HG03045 (cell line): ENCODE results near the gene AFF2.
"Not testable (repeated sequence)": the region's sequence is repeated elsewhere in the genome, so short reads cannot be mapped to it uniquely, and the experiment has no call there.

Source experiments
- ATAC-seq: cut with Tn5 transposase; IDR thresholded peaks from one replicate; pipeline ENCODE4 v1.9.1; 2021; ENCODE audit warnings: mild to moderate bottlenecking, moderate library complexity; ENCODE audit not compliant: unreplicated experiment

The AFF2 gene

GRCh38 chrX:148632444-148632843 lies 132.0 kb downstream of the AFF2 start:
- ATAC-seq: no peak

- no peak for ATAC-seq
Measured at GRCh38 chrX:148633218-148633908, 132.9 kb downstream of the AFF2 start.

GRCh38 chrX:148634591-148634990 lies 134.2 kb downstream of the AFF2 start:
- ATAC-seq: no peak

GRCh38 chrX:148643460-148643859 lies 143.0 kb downstream of the AFF2 start:
- no peak for ATAC-seq

DNA sequence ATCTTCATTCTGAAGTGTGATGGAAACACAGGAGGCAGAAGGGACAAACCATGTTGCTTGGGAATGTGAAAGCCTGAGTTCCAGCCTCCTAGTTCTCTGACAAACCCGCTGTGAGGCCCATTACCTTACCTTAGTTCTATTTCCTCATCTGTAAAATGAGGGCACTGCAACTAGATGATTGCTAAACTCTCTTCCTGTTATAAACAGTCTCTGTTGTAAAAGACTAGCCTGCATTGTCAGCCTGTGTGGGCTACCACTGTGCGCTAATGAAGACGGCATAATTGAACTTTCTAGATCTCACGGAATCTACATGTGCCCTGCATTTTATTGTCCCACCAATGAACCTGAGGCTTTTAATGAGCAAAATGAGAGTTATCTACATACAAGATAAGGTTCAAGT lies 147.2 kb downstream of the AFF2 start:
- no peak for ATAC-seq

DNA sequence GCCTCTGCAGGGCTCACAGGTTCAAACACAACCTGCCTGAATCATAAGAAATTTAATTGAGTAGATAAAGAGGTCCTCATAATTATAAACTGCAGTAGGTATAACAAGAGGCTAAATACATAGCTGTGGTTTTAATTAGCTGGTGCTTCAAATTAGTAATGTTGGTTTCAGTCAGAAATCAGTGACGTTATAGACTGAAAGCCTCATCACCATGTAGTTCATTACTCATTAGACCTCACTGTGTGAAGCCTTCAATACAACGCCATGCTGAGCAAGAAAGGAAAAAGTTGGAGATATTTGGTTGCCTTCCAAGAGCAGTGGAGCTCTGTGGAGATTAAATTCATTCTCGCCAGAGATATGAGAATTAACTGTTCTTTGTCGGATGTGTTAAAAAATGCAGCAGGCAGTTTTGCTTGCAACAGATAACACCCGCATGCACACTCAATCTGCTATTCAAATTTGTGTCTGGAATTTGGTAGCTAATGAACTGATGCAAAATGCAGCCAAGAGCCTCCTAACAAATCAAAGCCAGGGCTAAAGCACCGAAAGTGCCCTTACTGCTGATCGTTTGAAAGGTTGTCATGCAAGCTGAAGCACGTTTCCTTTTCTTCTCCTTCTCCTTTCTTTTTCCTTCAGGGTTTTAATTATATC lies 148.9 kb downstream of the AFF2 start:
- no peak for ATAC-seq

GRCh38 chrX:148658115-148658730 lies 157.8 kb downstream of the AFF2 start:
- no peak for ATAC-seq

DNA sequence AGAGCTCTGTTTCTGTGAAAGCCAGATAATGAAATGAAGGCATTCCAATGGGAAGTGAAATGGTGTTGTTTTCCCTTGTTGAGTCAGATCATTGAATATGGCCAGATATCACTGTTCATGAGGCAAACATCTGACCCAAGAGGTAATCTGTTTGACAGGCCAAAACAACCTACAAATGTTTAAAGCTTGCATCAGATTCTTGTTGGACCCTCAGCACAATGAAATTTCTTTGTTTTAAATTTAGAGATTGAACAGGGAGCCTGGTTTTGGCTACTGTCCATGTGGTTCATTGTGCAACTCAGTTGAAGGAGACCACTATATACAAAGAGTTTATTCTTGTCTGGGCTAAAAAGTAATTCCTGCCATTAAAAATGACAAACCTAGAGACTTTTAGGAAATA lies 159.1 kb downstream of the AFF2 start:
- ATAC-seq: no peak

GRCh38 chrX:148661035-148661434 lies 160.6 kb downstream of the AFF2 start:
- ATAC-seq: no peak

DNA sequence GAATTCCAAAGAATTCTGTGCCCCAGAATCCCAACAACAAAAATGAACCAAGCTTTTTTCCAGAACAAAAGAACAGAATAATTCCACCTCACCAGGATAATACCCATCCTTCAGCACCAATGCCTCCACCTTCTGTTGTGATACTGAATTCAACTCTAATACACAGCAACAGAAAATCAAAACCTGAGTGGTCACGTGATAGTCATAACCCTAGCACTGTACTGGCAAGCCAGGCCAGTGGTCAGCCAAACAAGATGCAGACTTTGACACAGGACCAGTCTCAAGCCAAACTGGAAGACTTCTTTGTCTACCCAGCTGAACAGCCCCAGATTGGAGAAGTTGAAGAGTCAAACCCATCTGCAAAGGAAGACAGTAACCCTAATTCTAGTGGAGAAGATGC lies 161.6 kb downstream of the AFF2 start:
- ATAC-seq: no peak

GRCh38 chrX:148664171-148664570 lies 163.8 kb downstream of the AFF2 start:
- ATAC-seq: no peak

- no peak for ATAC-seq
Measured at GRCh38 chrX:148664995-148665394, 164.6 kb downstream of the AFF2 start.

- ATAC-seq: not testable (repeated sequence)
Measured at GRCh38 chrX:148669175-148669574, 168.8 kb downstream of the AFF2 start.

GRCh38 chrX:148670277-148670676 lies 169.9 kb downstream of the AFF2 start:
- ATAC-seq: no peak

DNA sequence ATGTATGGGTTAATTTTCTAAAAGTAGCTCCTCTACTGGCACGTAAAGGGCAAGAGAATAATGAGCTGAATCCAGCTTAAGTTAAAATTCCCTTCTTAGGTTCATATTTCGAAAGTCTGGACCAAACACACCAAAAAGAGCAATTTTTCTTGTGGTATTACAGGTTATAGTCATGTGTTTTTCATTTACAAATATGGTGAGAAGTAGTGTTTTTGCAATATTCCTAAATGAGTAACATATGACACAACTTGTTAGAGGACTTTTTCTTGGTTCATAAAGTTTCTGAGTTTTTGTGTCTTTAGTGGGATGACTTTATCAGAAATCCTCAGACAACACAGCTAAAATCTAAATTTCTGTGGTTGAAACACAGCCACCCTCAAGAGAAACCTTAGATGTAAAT lies 172.1 kb downstream of the AFF2 start:
- ATAC-seq: no peak

DNA sequence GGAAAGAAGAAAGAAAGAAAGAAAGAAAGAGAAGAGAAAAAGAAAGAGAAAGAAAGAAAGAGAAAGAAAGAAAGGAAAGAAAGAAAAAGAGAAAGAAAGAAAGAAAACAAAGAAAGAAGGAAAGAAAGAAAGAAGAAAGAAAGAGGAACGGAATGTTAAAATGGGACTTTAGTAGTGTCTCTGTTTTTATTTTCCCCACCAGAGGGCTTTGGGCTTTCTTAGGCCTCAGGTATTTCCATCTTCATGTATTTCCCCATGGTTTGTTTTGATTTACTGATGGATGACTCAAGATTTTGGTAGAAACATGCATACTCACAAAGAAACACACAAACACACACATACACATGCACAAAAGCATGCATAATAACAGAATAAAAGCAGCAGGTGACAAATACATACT lies 181.2 kb downstream of the AFF2 start:
- no peak for ATAC-seq

GRCh38 chrX:148682206-148682605 lies 181.8 kb downstream of the AFF2 start:
- no peak for ATAC-seq

- ATAC-seq: no peak
Measured at GRCh38 chrX:148691456-148691855, 191.0 kb downstream of the AFF2 start.

DNA sequence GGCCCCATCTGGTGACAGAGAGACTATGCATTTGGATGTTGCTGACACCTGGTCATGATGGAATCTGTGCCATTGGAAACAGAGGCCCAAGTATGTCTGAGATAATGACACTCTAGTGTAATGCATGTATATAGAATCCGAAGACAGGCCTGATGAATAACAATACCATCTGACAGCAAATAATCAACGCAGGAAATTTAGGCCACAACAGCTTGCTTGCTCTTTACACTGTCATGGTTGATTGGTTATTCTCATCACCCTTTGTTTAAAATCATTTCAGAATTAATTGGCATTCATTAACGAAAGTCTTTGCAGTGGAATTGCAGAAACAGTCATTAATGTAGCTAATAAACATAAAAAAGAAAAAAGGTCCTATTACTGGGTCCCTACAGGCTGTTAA lies 194.8 kb downstream of the AFF2 start:
- ATAC-seq: no peak

GRCh38 chrX:148698221-148698620 lies 197.8 kb downstream of the AFF2 start:
- no peak for ATAC-seq

- no peak for ATAC-seq
Measured at GRCh38 chrX:148700021-148700420, 199.6 kb downstream of the AFF2 start.

DNA sequence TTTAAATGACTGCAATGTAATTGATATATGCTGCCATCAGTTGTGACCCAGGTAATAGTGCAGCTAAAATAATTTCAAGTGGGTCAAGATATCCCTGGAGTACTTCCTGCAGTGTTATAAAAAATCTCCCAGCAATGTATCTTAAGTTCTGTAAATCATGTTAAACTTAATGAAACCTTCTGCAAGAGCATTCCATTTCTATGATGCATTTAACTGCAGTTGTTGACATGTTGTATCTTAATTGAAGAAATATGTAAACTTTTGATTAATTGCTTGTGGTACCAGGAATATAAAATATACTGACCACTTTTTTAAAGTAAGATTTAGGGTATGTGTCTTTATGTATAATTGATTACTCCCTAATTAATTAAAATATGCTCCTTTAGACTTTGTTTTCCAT lies 213.6 kb downstream of the AFF2 start:
- no peak for ATAC-seq
